ENCODE data around the gene DNAH17. TPM values are rescaled to one million over a fixed set of nuclear protein-coding genes. Genes with fewer than 3 reads are reported as not detected.

The DNAH17 gene
- total and polyA plus RNA-seq, 2 donors (not counting 1 experiment from before 2014, with no cell fraction given), result 0.01 to 0.12 TPM

DNA sequence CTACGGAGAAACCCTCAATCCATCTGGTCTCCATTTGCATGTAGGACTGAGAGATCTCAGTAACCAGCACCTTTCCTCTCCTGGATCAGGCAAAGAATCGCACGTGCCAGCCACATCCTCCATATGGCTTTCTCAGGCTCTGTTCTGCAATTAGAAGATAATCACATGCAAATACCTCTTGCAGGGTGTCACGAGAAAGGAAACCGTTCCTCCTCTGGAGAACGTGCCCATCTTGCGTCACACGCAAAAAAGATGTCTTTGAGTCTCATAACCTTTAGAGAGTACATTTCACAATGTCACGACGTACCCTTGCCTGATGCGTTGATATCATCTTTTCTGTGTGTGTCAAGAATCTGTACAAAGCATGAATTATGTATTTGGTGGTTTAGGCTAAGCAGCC, 36.2 kb upstream of the DNAH17 start:
- Mint-ChIP-seq H3K4me1 (no peaks in the 10 kb centered on the region), H3K4me3 (no peak overlapping the region), H3K9me3 (ENCODE audit: insufficient read depth) (no peaks in the 10 kb centered on the region), H3K27ac (no peak overlapping the region), H3K27me3 (peaks cover 7% of the 10 kb centered on the region)
- no peak overlapping the region for H3K4me3 ChIP-seq (ENCODE audit: control extremely low read depth in 1 of 5, extremely low read depth in 1 of 5, insufficient read depth in 1 of 5, low read depth in 2 of 5, low read length in 4 of 5)
- H3K9me3 ChIP-seq (ENCODE audit: control extremely low read depth in 1 of 3, control insufficient read depth in 2 of 3, insufficient read depth in 1 of 3, low read length in 2 of 3), result peaks cover 0 to 6% (median 0%) of the 10 kb centered on the region in 3 donors
- ATAC-seq (ENCODE audit: low read depth) (no peak), DNase-seq (no peak)
- H3K27me3 ChIP-seq (replicated peaks in 1 of 4; ENCODE audit: control extremely low read depth in 1 of 4, control insufficient read depth in 3 of 4, insufficient read depth in 4 of 4, low read length in 3 of 4), result no peaks in the 10 kb centered on the region
- no peak overlapping the region for H3K9ac ChIP-seq (ENCODE audit: low read length)
- ChIA-PET CTCF (no interaction called here), POLR2A (no interaction called here)
- H4K20me1 ChIP-seq (ENCODE audit: control insufficient read depth, insufficient read depth, low read length, poor library complexity, severe bottlenecking), result no peaks in the 10 kb centered on the region
- H3K4me2 ChIP-seq (replicated peaks; ENCODE audit: low read depth, low read length, poor library complexity, severe bottlenecking), result no peak overlapping the region
- H2AFZ ChIP-seq (ENCODE audit: insufficient read depth, low read depth, low read length, poor library complexity, severe bottlenecking), result no peak overlapping the region
- H3K36me3 ChIP-seq (replicated peaks in 1 of 2; ENCODE audit: control extremely low read depth in 1 of 2, control insufficient read depth in 1 of 2, extremely low read depth in 1 of 2, insufficient read depth in 2 of 2, low read length in 1 of 2), result no peaks in the 10 kb centered on the region
- no peak overlapping the region for H3K27ac ChIP-seq (ENCODE audit: low read length in 2 of 2)
- TF ChIP-seq, protein P1, sequence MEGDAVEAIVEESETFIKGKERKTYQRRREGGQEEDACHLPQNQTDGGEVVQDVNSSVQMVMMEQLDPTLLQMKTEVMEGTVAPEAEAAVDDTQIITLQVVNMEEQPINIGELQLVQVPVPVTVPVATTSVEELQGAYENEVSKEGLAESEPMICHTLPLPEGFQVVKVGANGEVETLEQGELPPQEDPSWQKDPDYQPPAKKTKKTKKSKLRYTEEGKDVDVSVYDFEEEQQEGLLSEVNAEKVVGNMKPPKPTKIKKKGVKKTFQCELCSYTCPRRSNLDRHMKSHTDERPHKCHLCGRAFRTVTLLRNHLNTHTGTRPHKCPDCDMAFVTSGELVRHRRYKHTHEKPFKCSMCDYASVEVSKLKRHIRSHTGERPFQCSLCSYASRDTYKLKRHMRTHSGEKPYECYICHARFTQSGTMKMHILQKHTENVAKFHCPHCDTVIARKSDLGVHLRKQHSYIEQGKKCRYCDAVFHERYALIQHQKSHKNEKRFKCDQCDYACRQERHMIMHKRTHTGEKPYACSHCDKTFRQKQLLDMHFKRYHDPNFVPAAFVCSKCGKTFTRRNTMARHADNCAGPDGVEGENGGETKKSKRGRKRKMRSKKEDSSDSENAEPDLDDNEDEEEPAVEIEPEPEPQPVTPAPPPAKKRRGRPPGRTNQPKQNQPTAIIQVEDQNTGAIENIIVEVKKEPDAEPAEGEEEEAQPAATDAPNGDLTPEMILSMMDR (IDR thresholded peaks at IDR 0.05), result no peak
- no peak for TF ChIP-seq EZH2 (IDR thresholded peaks at IDR 0.05; ENCODE audit: borderline replicate concordance, insufficient read depth, low read depth, low read length, poor library complexity, severe bottlenecking)
- H3K79me2 ChIP-seq (ENCODE audit: control insufficient read depth, insufficient read depth, low read length), result no peaks in the 10 kb centered on the region
- intact Hi-C loops (cut with micrococcal nuclease), result no loop called here
- H3K4me1 ChIP-seq (ENCODE audit: control insufficient read depth in 2 of 2, insufficient read depth in 2 of 2, low read length in 2 of 2), result no peaks in the 10 kb centered on the region
- 84% methylated on average over 11 of the region's 11 CpGs for WGBS (ENCODE audit: insufficient coverage)

DNA sequence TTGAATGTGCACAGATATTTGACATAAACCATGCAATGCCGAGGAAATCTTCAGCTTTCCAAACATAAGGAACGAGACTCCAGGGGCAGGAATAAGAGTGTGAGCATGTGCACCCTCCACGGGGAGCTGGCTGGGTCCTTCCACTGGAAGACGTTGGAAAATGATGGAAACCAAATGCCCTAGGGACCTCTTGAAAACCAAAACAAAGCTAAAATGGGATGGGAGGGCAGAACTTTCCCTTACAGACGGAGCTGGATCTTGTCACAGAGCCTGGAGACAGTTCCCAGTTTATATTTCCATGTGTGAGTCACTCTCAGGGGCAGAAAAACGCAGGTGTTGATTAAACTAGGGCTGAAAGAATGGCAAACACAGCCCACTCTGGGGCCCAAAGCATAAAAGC, 34.4 kb upstream of the DNAH17 start:
- H3K27me3 ChIP-seq (replicated peaks in 1 of 4; ENCODE audit: control extremely low read depth in 1 of 4, control insufficient read depth in 3 of 4, insufficient read depth in 4 of 4, low read length in 3 of 4), result no peaks in the 10 kb centered on the region

More for the DNA sequence above, 34.4 kb upstream of the DNAH17 start:
- DNase-seq (no peak), ATAC-seq (ENCODE audit: low read depth) (no peak)
- Mint-ChIP-seq H3K4me1 (no peaks in the 10 kb centered on the region), H3K27ac (no peak overlapping the region), H3K4me3 (no peak overlapping the region), H3K9me3 (ENCODE audit: insufficient read depth) (no peaks in the 10 kb centered on the region), H3K27me3 (peaks cover 14% of the 10 kb centered on the region)
- 78% methylated on average over 5 of the region's 6 CpGs for WGBS (ENCODE audit: insufficient coverage)
- CTCF ChIA-PET, result no interaction called here
- H3K9ac ChIP-seq (ENCODE audit: low read length), result no peak overlapping the region
- H3K9me3 ChIP-seq (ENCODE audit: control extremely low read depth in 1 of 3, control insufficient read depth in 2 of 3, insufficient read depth in 1 of 3, low read length in 2 of 3), result peaks cover 0 to 6% (median 0%) of the 10 kb centered on the region in 3 donors
- no peaks in the 10 kb centered on the region for H3K36me3 ChIP-seq (replicated peaks in 1 of 2; ENCODE audit: control extremely low read depth in 1 of 2, control insufficient read depth in 1 of 2, extremely low read depth in 1 of 2, insufficient read depth in 2 of 2, low read length in 1 of 2)
- H4K20me1 ChIP-seq (ENCODE audit: control insufficient read depth, insufficient read depth, low read length, poor library complexity, severe bottlenecking), result no peaks in the 10 kb centered on the region
- no peaks in the 10 kb centered on the region for H3K79me2 ChIP-seq (ENCODE audit: control insufficient read depth, insufficient read depth, low read length)
- POLR2A ChIA-PET, result no interaction called here
- H3K4me1 ChIP-seq (ENCODE audit: control insufficient read depth in 2 of 2, insufficient read depth in 2 of 2, low read length in 2 of 2), result no peaks in the 10 kb centered on the region
- no peak for TF ChIP-seq EZH2 (IDR thresholded peaks at IDR 0.05; ENCODE audit: borderline replicate concordance, insufficient read depth, low read depth, low read length, poor library complexity, severe bottlenecking)
- TF ChIP-seq, protein P1 (IDR thresholded peaks at IDR 0.05), result no peak
- no peak overlapping the region for H3K27ac ChIP-seq (ENCODE audit: low read length in 2 of 2)
- intact Hi-C loops (cut with micrococcal nuclease), result no loop called here
- no peak overlapping the region for H2AFZ ChIP-seq (ENCODE audit: insufficient read depth, low read depth, low read length, poor library complexity, severe bottlenecking)
- no peak overlapping the region for H3K4me3 ChIP-seq (ENCODE audit: control extremely low read depth in 1 of 5, extremely low read depth in 1 of 5, insufficient read depth in 1 of 5, low read depth in 2 of 5, low read length in 4 of 5)
- no peak overlapping the region for H3K4me2 ChIP-seq (replicated peaks; ENCODE audit: low read depth, low read length, poor library complexity, severe bottlenecking)
